Measurements from ENCODE around the gene ADGRL1. TPM values are rescaled to one million over a fixed set of nuclear protein-coding genes. Genes with fewer than 3 reads are reported as not detected.
A peak's percentile ranks its signal among the peaks of the same experiment; 100 is the strongest.

Gene ADGRL1
- polyA plus RNA-seq, 1 experiment, result 4.0 TPM

GRCh38 chr19:14116918-14117578 lies 88.9 kb downstream of the ADGRL1 start:
- CTCF ChIA-PET, result interaction anchor here (1.0 to 2.0 kb wide), 7 partner anchors 9 to 236 kb away, joined by 3 to 11 read pairs (median 4); partner anchors contain the start of genes ASF1B and IL27RA
- POLR2A ChIA-PET, result interaction anchor here (0.6 kb wide), 1 partner anchor 60 kb away, joined by 3 read pairs; no protein-coding TSS in a partner anchor
- Histone ChIP-seq H3K36me3 (ENCODE audit: control insufficient read depth, insufficient read depth, low read length) (no peaks in the 10 kb centered on the region), H3K4me3 (ENCODE audit: low read depth, low read length) (peak overlapping the region; percentile 85), H3K27me3 (ENCODE audit: control insufficient read depth, insufficient read depth, low read length) (no peaks in the 10 kb centered on the region)
- no peak for DNase-seq (ENCODE audit: low read depth)
- TF ChIP-seq, protein P1, sequence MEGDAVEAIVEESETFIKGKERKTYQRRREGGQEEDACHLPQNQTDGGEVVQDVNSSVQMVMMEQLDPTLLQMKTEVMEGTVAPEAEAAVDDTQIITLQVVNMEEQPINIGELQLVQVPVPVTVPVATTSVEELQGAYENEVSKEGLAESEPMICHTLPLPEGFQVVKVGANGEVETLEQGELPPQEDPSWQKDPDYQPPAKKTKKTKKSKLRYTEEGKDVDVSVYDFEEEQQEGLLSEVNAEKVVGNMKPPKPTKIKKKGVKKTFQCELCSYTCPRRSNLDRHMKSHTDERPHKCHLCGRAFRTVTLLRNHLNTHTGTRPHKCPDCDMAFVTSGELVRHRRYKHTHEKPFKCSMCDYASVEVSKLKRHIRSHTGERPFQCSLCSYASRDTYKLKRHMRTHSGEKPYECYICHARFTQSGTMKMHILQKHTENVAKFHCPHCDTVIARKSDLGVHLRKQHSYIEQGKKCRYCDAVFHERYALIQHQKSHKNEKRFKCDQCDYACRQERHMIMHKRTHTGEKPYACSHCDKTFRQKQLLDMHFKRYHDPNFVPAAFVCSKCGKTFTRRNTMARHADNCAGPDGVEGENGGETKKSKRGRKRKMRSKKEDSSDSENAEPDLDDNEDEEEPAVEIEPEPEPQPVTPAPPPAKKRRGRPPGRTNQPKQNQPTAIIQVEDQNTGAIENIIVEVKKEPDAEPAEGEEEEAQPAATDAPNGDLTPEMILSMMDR (IDR thresholded peaks at IDR 0.05; ENCODE audit: insufficient read depth, low read depth, low read length), result no peak

GRCh38 chr19:14116525-14116917 lies 89.4 kb downstream of the ADGRL1 start:
- H3K27me3 ChIP-seq (ENCODE audit: control insufficient read depth, insufficient read depth, low read length), result no peaks in the 10 kb centered on the region
- ChIA-PET POLR2A (interaction anchor here (0.6 kb wide), 1 partner anchor 59 kb away, joined by 3 read pairs; no protein-coding TSS in a partner anchor), CTCF (interaction anchor here (0.8 to 2.0 kb wide), 6 partner anchors 8 to 236 kb away, joined by 3 to 11 read pairs (median 4); partner anchors contain the start of genes ASF1B and IL27RA)
- TF ChIP-seq, protein P1 (IDR thresholded peaks at IDR 0.05; ENCODE audit: insufficient read depth, low read depth, low read length), result no peak
- H3K4me3 ChIP-seq (ENCODE audit: low read depth, low read length), result peak overlapping the region; percentile 85
- H3K36me3 ChIP-seq (ENCODE audit: control insufficient read depth, insufficient read depth, low read length), result no peaks in the 10 kb centered on the region
- DNase-seq (ENCODE audit: low read depth), result no peak

- TF ChIP-seq, protein P1 (IDR thresholded peaks at IDR 0.05; ENCODE audit: insufficient read depth, low read depth, low read length), result no peak
- Histone ChIP-seq H3K4me3 (ENCODE audit: low read depth, low read length) (no peak overlapping the region), H3K36me3 (ENCODE audit: control insufficient read depth, insufficient read depth, low read length) (no peaks in the 10 kb centered on the region), H3K27me3 (ENCODE audit: control insufficient read depth, insufficient read depth, low read length) (no peaks in the 10 kb centered on the region)
- ChIA-PET CTCF (interaction anchor here (0.8 to 2.7 kb wide), 7 partner anchors 10 to 254 kb away, joined by 3 to 11 read pairs (median 4); partner anchors contain the start of gene ASF1B), POLR2A (no interaction called here)
- no peak for DNase-seq (ENCODE audit: low read depth)
These were observed 90.2 kb downstream of the ADGRL1 start for GRCh38 chr19:14115756-14116155.

GRCh38 chr19:14114854-14115253 lies 91.1 kb downstream of the ADGRL1 start:
- H3K4me3 ChIP-seq (ENCODE audit: low read depth, low read length), result no peak overlapping the region
- no peaks in the 10 kb centered on the region for H3K27me3 ChIP-seq (ENCODE audit: control insufficient read depth, insufficient read depth, low read length)
- ChIA-PET POLR2A (no interaction called here), CTCF (interaction anchor here (1.1 to 2.7 kb wide), 11 partner anchors 9 to 253 kb away, joined by 3 to 11 read pairs (median 5); partner anchors contain the start of gene ASF1B)
- DNase-seq (ENCODE audit: low read depth), result no peak
- TF ChIP-seq, protein P1 (IDR thresholded peaks at IDR 0.05; ENCODE audit: insufficient read depth, low read depth, low read length), result peak; percentile 61
- H3K36me3 ChIP-seq (ENCODE audit: control insufficient read depth, insufficient read depth, low read length), result no peaks in the 10 kb centered on the region

DNA sequence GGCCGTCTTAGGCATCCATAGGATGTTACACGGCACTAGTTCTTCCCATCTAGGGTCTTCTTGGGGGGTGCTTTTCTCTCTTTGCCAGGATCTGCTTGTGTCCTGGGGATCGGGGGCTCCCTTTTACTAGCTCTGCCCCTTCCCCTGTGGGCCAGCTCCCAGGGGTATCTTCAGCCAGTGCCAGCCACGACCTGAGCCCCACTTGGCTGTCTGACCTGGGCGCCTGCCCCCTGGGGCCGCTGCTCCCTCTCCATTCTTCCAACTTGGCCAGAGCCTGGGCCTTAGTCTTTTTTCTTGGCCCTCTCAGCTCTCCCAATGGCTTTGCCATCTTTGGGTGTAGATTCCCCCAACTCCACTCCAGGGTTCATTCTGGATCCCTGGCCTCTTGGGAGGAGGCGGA lies 91.5 kb downstream of the ADGRL1 start:
- Histone ChIP-seq H3K4me3 (ENCODE audit: low read depth, low read length) (no peak overlapping the region), H3K36me3 (ENCODE audit: control insufficient read depth, insufficient read depth, low read length) (no peaks in the 10 kb centered on the region), H3K27me3 (ENCODE audit: control insufficient read depth, insufficient read depth, low read length) (no peaks in the 10 kb centered on the region)
- TF ChIP-seq, protein P1 (IDR thresholded peaks at IDR 0.05; ENCODE audit: insufficient read depth, low read depth, low read length), result no peak
- no peak for DNase-seq (ENCODE audit: low read depth)
- CTCF ChIA-PET, result interaction anchor here (1.1 to 2.7 kb wide), 8 partner anchors 9 to 252 kb away, joined by 3 to 7 read pairs (median 5); partner anchors contain the start of gene ASF1B
- POLR2A ChIA-PET, result interaction anchor here (0.6 kb wide), 1 partner anchor 1148 kb away, joined by 3 read pairs; no protein-coding TSS in a partner anchor
